Ascending aorta (tissue), 2 donors: ENCODE measurements around the gene S100PBP. TPM values are rescaled to one million over a fixed set of nuclear protein-coding genes. Genes with fewer than 3 reads are reported as not detected.
A peak's percentile ranks its signal among the peaks of the same experiment; 100 is the strongest.

ENCODE experiments used
- DNase-seq, 2 donors: peaks; one replicate each; pipeline ENCODE4 v3.0.0-alpha.2; 2019; ENCODE audit warnings: low spot score in 2 of 2
- H3K27ac ChIP-seq, 2 donors: fragments of 200-600 bp; sonication (generic); one replicate each; pipeline ENCODE4 v1.5.1; 2016 to 2017; ENCODE audit warnings: mild to moderate bottlenecking in 1 of 2
- H3K27me3 ChIP-seq: fragments of 200-600 bp; sonication (generic); one replicate; pipeline ENCODE4 v1.5.1; 2017
- H3K36me3 ChIP-seq, 2 donors: fragments of 200-600 bp; sonication (generic); one replicate each; pipeline ENCODE4 v1.5.1; 2016
- H3K4me1 ChIP-seq, 2 donors: fragments of 200-600 bp; sonication (generic); one replicate each; pipeline ENCODE4 v1.5.1; 2016 to 2017; ENCODE audit warnings: mild to moderate bottlenecking in 1 of 2
- H3K4me3 ChIP-seq, 2 donors: fragments of 200-600 bp; sonication (generic); one replicate each; pipeline ENCODE4 v1.5.1; 2016 to 2017; ENCODE audit warnings: mild to moderate bottlenecking in 1 of 2
- H3K9me3 ChIP-seq, 2 donors: fragments of 200-600 bp; sonication (generic); one replicate each; pipeline ENCODE4 v1.5.1; 2016
- intact Hi-C: fragments of 100-400 bp; cut with DNase I; formaldehyde crosslinking; loops from one replicate; pipeline ENCODE4 v1.15.1; 2023
- total RNA-seq: library from RNA; depleted of rRNA; stranded (reverse); fragments of >200 nt; gene quantifications from one replicate; pipeline ENCODE4 v1.1.0, GENCODE V29; 2016
- TF ChIP-seq, protein P1 (sequence below), 3 experiments: fragments of 200-600 bp in 2 of 3; fragments of 450-650 bp in 1 of 3; sonication (generic) in 2 of 3; IDR thresholded peaks; one replicate each; pipeline ENCODE4 v1.5.1; 2016 to 2019; ENCODE audit warnings: antibody characterized with exemption in 3 of 3, mild to moderate bottlenecking in 1 of 3, moderate library complexity in 1 of 3

Gene S100PBP
- total RNA-seq, 1 donor from 2014 or later, result 1.6 TPM

DNA sequence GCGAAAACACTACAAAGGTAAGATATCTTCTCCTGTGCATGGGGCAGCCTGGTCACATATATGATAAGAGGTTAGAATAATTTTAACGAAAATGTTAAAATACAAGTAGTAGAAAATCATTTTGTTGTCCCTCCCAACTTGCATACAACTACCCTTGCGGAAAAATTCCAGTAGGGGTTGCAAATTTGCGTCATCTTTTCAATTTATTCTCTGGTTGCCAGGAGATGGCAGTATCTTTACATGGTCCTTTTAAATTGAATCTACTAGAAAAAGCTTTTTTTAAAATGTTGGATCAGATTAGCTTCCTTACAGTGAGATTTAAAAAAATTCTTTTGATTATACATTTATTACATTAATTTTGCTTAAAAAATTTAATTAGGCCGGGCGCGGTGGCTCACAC, 10.9 kb downstream of the S100PBP start:
- H3K9me3 ChIP-seq, result no peaks in the 10 kb centered on the region
- no peaks in the 10 kb centered on the region for H3K27me3 ChIP-seq
- H3K4me1 ChIP-seq, result no peaks in the 10 kb centered on the region
- H3K4me3 ChIP-seq, result no peak overlapping the region
- DNase-seq, result no peak
- intact Hi-C loops, result no loop called here
- TF ChIP-seq, protein P1, sequence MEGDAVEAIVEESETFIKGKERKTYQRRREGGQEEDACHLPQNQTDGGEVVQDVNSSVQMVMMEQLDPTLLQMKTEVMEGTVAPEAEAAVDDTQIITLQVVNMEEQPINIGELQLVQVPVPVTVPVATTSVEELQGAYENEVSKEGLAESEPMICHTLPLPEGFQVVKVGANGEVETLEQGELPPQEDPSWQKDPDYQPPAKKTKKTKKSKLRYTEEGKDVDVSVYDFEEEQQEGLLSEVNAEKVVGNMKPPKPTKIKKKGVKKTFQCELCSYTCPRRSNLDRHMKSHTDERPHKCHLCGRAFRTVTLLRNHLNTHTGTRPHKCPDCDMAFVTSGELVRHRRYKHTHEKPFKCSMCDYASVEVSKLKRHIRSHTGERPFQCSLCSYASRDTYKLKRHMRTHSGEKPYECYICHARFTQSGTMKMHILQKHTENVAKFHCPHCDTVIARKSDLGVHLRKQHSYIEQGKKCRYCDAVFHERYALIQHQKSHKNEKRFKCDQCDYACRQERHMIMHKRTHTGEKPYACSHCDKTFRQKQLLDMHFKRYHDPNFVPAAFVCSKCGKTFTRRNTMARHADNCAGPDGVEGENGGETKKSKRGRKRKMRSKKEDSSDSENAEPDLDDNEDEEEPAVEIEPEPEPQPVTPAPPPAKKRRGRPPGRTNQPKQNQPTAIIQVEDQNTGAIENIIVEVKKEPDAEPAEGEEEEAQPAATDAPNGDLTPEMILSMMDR (IDR thresholded peaks at IDR 0.05), result peak in 1 of 3 experiments; percentile 39
- H3K36me3 ChIP-seq, result peaks cover 62 to 78% of the 10 kb centered on the region in 2 donors
- no peak overlapping the region for H3K27ac ChIP-seq

DNA sequence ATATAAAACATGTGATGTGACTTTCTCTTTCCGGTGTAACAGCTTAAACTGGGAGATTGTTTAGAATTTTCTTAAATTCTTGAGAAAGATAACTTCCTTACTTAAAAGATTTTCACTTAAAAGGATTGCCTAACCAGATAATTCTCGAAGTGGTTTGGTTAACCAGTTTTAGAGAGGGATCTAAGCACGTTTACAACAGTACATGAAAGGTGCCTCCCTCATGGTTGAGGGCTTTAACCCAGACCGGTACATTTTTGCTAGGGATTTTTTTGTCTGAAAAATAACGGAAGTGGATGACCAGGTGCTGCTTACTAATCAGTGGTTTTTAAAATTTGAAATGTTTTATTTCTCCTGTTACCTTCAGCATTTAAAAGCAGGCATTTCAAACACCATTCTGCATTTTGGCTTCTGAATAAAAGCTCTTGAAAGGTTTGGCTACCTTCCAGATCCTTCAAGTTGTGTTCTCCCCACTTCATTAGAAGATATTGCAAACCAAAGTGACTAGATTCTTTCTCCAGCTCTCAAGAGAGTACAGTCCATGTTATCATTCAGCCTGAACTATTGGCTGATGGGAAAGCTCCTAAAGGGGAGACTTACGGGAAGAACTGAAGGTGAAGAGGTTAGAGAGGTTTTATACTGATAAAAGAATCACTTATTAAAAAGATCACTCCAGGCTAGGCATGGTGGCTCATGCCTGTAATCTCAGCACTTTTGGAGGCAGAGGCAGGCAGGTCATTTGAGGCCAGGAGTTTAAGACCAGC, 12.8 kb downstream of the S100PBP start:
- DNase-seq, result no peak
- H3K4me3 ChIP-seq, result no peak overlapping the region
- H3K9me3 ChIP-seq, result no peaks in the 10 kb centered on the region
- TF ChIP-seq, protein P1 (IDR thresholded peaks at IDR 0.05), result no peak
- intact Hi-C loops, result no loop called here
- H3K27ac ChIP-seq, result no peak overlapping the region
- H3K36me3 ChIP-seq, result peaks cover 70 to 88% of the 10 kb centered on the region in 2 donors
- H3K27me3 ChIP-seq, result no peaks in the 10 kb centered on the region
- no peaks in the 10 kb centered on the region for H3K4me1 ChIP-seq

DNA sequence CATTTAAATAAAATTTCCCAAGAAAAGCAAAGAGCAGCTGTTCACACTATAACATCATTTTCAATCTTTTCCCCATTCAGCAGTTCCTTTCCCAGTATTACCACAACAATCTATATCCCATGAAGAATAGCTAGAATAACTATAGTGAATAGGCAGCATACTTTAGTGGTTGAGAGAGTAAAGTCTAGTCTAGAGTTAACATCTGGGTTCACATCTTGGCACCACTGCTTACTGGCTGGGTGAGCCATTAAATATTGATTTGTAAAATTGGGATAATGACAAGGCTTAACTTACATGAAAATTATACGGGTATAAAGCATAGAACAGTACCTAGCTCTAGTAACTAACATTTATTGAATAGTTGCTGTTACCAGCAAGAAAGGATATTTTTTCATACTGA, 14.4 kb downstream of the S100PBP start:
- Histone ChIP-seq H3K36me3 (peaks cover 67 to 77% of the 10 kb centered on the region in 2 donors), H3K27ac (no peak overlapping the region), H3K4me1 (no peaks in the 10 kb centered on the region), H3K4me3 (no peak overlapping the region), H3K27me3 (no peaks in the 10 kb centered on the region), H3K9me3 (no peaks in the 10 kb centered on the region)
- no peak for DNase-seq
- intact Hi-C loops, result no loop called here
- TF ChIP-seq, protein P1 (IDR thresholded peaks at IDR 0.05), result no peak

DNA sequence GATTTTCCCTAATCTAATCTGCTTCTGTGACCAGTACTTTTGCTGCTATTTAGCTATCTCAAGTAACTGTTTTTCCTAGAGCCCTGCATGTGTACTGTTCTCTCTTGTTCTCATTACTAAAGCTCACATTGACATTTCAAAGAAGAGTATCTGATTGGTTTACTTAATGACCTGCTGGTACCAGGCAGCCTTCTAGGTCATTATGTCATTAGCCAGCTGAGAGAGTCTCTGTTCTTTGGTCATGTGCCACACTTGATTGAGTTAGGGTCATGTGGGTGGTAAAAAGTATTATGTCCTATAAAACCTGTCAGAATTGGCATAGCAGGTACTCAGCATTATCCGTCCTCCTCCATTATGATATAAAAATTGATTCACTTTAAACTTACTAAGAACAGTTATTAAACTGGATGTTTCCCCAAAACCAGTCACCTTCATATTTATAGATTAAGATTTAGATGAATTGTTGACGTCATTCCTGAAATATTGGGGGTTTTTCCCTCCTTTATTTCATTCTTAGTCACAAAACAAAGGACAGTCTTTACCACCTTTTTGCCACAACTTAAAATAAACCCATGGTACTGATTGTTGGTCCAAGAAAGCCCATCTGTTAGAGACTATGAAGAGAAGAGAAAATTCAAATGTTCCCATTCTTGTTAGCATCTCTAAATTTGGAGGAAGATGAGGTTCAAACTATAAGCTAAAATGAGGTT, 31.1 kb downstream of the S100PBP start:
- Histone ChIP-seq H3K4me1 (no peaks in the 10 kb centered on the region), H3K27ac (no peak overlapping the region), H3K36me3 (peaks cover 37 to 56% of the 10 kb centered on the region in 2 donors), H3K27me3 (no peaks in the 10 kb centered on the region), H3K4me3 (no peak overlapping the region), H3K9me3 (no peaks in the 10 kb centered on the region)
- TF ChIP-seq, protein P1 (IDR thresholded peaks at IDR 0.05), result no peak
- no peak for DNase-seq
- intact Hi-C loops, result no loop called here

DNA sequence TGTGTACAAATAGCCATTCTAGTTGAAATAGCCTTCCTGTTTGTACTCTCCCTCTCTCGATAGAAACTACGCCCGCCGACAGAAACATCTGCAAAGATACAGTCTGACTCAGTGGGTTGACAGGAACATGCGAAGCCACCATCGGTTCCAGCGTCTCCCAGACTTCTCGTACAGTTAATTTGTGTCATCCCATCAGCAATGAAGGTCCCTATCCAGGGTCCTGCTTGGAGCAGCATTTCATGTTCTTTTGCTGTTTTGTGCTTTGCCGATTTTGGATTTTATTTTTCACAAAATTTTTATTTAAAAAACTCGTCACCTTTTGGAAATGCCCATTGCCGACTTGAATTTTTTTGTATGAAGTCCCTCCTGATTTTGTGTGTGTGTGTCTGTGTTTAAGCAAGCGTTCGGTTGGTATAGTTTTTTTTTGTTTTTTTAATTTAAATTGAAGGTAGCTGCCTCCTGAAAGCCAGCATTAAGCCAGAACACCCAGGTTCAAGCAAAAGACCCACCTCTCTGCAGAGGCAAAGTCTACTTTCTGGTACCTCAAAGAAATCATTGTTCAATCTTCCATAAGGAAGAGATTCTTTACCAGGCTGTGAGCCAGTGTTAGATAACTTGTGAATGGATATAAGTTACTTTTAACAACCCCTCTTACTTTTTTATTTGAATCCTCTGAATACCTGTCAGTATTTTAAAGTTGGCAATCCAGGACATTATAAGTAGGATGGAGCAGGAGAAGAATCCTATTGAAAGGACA, 38.6 kb downstream of the S100PBP start:
- H3K4me1 ChIP-seq, result peaks cover 5 to 9% of the 10 kb centered on the region in 2 donors
- no peak for DNase-seq
- H3K36me3 ChIP-seq, result peaks cover 46 to 48% of the 10 kb centered on the region in 2 donors
- TF ChIP-seq, protein P1 (IDR thresholded peaks at IDR 0.05), result no peak
- H3K4me3 ChIP-seq, result no peak overlapping the region
- H3K9me3 ChIP-seq, result no peaks in the 10 kb centered on the region
- no peak overlapping the region for H3K27ac ChIP-seq
- intact Hi-C loops, result no loop called here
- H3K27me3 ChIP-seq, result no peaks in the 10 kb centered on the region
